AG04449 (cell line): ENCODE results near the gene TACR1.
A peak's percentile ranks its signal among the peaks of the same experiment; 100 is the strongest.

Experiments
- CTCF ChIA-PET: fragments of 350-600 bp; formaldehyde crosslinking; extraction: SDS; loops from one replicate; lab custom pipeline; 2021; ENCODE audit warnings: antibody characterized with exemption; lab: Yijun Ruan, JAX
- POLR2A ChIA-PET: fragments of 400-600, 350-600 bp; formaldehyde crosslinking; extraction: SDS; loops from one replicate; lab custom pipeline; 2020; ENCODE audit warnings: antibody characterized with exemption, inconsistent platforms; lab: Yijun Ruan, JAX
- DNase-seq: peaks from one replicate; pipeline ENCODE4 v3.0.0-alpha.2; 2010; ENCODE audit warnings: low read depth, low spot score
- H3K4me3 ChIP-seq: 2 replicates; pipeline ENCODE4 v1.5.1; 2011; ENCODE audit warnings: low read depth, mild to moderate bottlenecking, control low read depth, low read length
- TF ChIP-seq, protein P1 (sequence below): IDR thresholded peaks from one replicate; pipeline ENCODE4 v1.5.1; 2011; ENCODE audit warnings: mild to moderate bottlenecking, moderate library complexity, low read length, control low read depth, inconsistent platforms; ENCODE audit not compliant: insufficient read depth; ENCODE audit errors: missing control alignments

Gene TACR1

DNA sequence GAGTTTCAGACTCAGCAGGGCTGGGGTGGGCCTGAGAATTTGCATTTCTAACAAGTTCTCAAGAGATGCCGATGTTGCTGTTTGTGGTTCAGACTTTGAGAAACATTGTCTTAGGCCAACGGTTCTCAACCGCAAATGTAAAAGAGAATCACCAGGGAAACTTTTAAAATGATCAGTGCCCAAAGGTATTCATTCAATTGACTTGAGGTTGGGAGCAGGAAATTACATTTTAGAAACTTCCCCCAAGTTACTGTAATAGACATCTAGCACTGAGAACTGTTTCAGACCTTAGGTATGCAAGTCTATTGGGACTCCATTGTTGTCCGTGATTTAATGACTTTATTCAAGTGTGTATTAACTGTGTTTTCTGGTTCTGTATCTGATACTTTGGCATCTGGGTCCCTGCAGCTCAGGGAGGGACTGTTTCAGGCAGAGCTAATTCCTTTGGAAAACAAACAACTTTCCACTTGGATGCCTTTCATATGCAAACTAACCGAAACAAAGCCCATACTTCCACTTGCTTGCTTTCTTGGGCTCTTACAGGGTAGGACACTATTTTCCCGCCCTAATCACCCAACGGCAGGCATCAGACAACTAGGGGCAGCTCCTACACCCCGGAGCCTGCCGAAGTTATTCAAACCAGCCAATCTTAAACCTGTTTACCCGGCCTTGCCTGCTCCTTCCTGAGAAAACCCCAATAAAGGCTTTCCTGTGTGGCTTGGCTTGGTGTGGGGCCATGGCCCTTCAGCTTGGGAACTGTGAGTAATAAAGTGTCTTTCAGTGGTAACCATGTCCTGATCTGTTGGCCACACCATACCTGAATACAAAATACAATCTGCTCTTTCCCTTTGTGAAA is 143.3 kb downstream of the TACR1 start:
- DNase-seq: peak; percentile 57
- H3K4me3 ChIP-seq: no peak overlapping the region
- CTCF ChIA-PET: interaction anchor here (1.0 kb wide), 3 partner anchors 8 to 349 kb away, joined by 3 to 4 read pairs (median 3); no protein-coding TSS in a partner anchor
- TF ChIP-seq, protein P1, sequence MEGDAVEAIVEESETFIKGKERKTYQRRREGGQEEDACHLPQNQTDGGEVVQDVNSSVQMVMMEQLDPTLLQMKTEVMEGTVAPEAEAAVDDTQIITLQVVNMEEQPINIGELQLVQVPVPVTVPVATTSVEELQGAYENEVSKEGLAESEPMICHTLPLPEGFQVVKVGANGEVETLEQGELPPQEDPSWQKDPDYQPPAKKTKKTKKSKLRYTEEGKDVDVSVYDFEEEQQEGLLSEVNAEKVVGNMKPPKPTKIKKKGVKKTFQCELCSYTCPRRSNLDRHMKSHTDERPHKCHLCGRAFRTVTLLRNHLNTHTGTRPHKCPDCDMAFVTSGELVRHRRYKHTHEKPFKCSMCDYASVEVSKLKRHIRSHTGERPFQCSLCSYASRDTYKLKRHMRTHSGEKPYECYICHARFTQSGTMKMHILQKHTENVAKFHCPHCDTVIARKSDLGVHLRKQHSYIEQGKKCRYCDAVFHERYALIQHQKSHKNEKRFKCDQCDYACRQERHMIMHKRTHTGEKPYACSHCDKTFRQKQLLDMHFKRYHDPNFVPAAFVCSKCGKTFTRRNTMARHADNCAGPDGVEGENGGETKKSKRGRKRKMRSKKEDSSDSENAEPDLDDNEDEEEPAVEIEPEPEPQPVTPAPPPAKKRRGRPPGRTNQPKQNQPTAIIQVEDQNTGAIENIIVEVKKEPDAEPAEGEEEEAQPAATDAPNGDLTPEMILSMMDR: no peak
- POLR2A ChIA-PET: no interaction called here

DNA sequence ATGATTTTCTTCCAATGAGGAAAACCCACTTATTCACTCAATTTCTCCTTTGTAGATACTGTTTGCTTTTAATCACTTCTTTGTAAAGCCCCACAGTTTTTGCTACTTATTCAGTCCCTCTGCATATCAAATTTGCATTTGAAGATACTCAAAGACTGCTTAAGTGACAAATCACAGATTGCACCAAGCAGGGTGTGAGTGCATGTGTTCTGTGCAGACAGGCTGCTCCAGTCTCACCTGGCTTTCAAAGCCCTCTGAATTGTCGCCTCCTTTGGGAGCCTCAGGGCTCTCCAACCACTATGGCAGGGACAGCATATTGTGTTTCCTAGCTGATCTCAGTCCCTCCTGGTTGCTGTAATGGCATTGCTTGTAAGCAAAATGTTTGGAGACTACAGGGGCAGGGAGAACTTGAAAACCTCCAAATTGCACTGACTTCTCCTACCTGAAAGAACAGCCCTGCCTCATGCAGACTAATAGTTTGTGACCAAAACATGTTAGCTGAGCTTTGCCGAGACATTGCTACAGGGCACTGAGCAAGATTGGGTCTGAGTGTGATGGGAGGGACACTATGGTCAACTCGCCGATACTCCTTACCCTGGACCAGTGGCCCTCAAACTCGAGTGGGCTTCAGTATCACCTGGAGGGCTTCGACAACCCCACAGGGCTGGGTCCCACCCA is 144.0 kb downstream of the TACR1 start:
- ChIA-PET CTCF (interaction anchor here (0.8 to 6.6 kb wide), 4 partner anchors 10 to 554 kb away, joined by 3 to 51 read pairs (median 4); no protein-coding TSS in a partner anchor), POLR2A (no interaction called here)
- no peak overlapping the region for H3K4me3 ChIP-seq
- no peak for DNase-seq
- TF ChIP-seq, protein P1: no peak

DNA sequence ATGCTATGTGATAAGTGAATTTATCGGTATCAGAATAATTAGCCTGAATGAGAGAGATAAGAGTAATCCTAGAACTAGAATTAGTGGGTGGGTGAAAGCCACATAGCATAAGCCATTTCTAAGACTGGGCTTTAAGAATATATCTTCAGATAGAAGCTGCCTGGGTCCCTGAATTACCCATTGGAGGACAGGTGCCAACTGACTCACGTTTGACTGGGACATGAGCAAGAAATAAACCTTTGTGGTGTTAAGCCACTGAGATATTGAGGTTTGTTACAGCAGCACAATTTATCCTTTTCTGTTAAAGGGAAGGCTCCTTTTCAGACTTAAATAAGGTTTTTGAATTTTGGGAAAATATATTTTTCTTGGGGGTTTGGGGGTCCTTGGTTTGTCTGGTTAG is 145.0 kb downstream of the TACR1 start:
- ChIA-PET POLR2A (no interaction called here), CTCF (interaction anchor here (0.9 to 6.6 kb wide), 5 partner anchors 11 to 351 kb away, joined by 3 to 51 read pairs (median 3); no protein-coding TSS in a partner anchor)
- TF ChIP-seq, protein P1: no peak
- H3K4me3 ChIP-seq: no peak overlapping the region
- DNase-seq: no peak

DNA sequence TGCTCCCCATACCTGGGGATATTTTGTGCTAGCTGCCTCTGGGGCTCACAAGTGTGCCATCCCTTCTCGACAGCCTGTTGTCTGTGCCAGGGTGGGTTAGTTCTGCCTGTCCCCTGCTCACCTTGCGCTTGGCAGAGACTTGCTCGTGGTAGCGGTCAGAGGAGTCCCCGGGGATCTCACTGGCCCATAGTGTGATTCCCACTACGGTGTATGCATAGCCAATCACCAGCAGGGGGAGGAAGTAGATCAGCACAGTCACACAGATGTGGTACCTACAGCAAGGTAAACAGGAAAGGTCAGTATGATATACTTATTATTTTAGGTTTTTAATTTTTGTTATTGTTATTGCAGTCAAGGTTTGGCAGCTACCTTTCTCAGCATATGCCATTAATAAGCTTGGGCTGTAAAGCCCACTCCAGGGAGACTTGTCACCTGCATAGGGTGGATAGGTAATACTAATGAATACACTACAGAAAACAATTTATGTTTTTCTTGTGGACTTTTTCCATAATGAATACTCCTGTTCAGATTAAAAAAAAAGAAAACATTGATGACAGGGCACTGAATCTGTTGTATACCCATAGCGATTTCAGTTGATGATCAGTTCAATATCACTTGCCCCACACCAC is 145.7 kb downstream of the TACR1 start:
- POLR2A ChIA-PET: no interaction called here
- DNase-seq: no peak
- TF ChIP-seq, protein P1: peak; percentile 65
- no peak overlapping the region for H3K4me3 ChIP-seq
- CTCF ChIA-PET: interaction anchor here (1.0 to 6.6 kb wide), 4 partner anchors 11 to 271 kb away, joined by 3 to 51 read pairs (median 6); no protein-coding TSS in a partner anchor

DNA sequence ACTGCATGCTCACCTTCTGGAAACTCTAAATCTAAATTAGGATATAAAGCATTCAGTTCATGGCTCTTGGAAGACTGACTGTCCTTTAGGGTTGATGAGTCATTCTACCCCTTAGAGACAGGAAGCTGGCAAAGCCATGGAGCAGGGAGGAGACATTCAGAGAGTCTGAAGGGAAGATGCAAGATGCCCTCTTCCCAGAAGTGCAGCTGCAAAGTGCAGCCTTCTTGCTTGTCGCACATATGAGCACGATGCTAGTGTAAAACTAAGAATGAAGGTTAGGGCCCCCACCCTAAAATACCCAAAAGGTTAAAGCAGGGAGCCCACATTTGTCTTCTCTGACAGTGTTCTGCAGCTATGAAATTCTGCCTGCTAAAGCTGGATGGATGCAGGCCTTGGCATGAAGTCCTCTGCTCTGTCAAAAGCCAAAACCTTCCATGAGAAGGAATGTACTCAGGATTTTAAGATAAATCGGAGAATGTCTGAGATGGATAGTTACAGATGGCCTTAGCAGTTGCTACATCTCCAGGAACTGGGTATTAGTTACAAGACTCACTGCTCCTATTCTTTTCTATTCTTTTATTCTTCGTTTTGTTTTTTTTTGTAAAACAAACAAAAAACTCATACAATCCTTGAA is 151.2 kb downstream of the TACR1 start:
- CTCF ChIA-PET: interaction anchor here (1.0 to 1.5 kb wide), 3 partner anchors 16 to 151 kb away, joined by 3 to 5 read pairs (median 3); partner anchors contain the start of gene TACR1
- no peak for DNase-seq
- TF ChIP-seq, protein P1: no peak
- POLR2A ChIA-PET: no interaction called here
- no peak overlapping the region for H3K4me3 ChIP-seq
